ENCODE measurements around the gene PRKN. TPM values are rescaled to one million over a fixed set of nuclear protein-coding genes. Genes with fewer than 3 reads are reported as not detected.

The PRKN gene
- total and polyA plus RNA-seq, 2 donors (not counting 3 experiments of a cell fraction or from before 2014, with no cell fraction given) = 0.06 TPM; not detected in 1

GRCh38 chr6:162150295-162150694 lies 577.3 kb downstream of the PRKN start:
- no peaks in the 10 kb centered on the region for H3K36me3 ChIP-seq (ENCODE audit: control insufficient read depth in 2 of 2, extremely low read depth in 1 of 2, insufficient read depth in 2 of 2, low read length in 2 of 2)
- no peaks in the 10 kb centered on the region for H3K9me1 ChIP-seq (replicated peaks; ENCODE audit: control insufficient read depth, extremely low read depth, insufficient read depth, low read length)
- TF ChIP-seq POLR2A (IDR thresholded peaks at IDR 0.05; ENCODE audit: low read depth, low read length) (no peak), POLR2AphosphoS5 (IDR thresholded peaks at IDR 0.05; ENCODE audit: insufficient read depth, low read depth, low read length) (no peak), MAX (IDR thresholded peaks at IDR 0.05; ENCODE audit: insufficient read depth, insufficient read length) (no peak), FOS (IDR thresholded peaks at IDR 0.05; ENCODE audit: borderline replicate concordance, insufficient read depth, low read length) (no peak)
- intact Hi-C loops (cut with micrococcal nuclease) = no loop called here
- H3K79me2 ChIP-seq (ENCODE audit: control insufficient read depth, insufficient read depth, low read length) = no peaks in the 10 kb centered on the region
- H3K27me3 ChIP-seq (ENCODE audit: control insufficient read depth in 2 of 2, insufficient read depth in 2 of 2, low read length in 2 of 2) = no peaks in the 10 kb centered on the region
- no peak overlapping the region for H3K4me3 ChIP-seq (replicated peaks in 1 of 3; ENCODE audit: insufficient read depth in 1 of 3, low read depth in 1 of 3, low read length in 3 of 3)
- H4K20me1 ChIP-seq (replicated peaks; ENCODE audit: control insufficient read depth, extremely low read depth, insufficient read depth, low read length) = no peaks in the 10 kb centered on the region
- no peak overlapping the region for H3K9ac ChIP-seq (replicated peaks; ENCODE audit: extremely low read depth, insufficient read depth, low read length)
- ChIA-PET CTCF (no interaction called here), POLR2A (no interaction called here)
- no peak overlapping the region for H3K4me2 ChIP-seq (ENCODE audit: insufficient read depth, low read length)
- H3K9me3 ChIP-seq (replicated peaks; ENCODE audit: control insufficient read depth, insufficient read depth, low read length) = no peaks in the 10 kb centered on the region
- no peak overlapping the region for H3K27ac ChIP-seq (ENCODE audit: insufficient read depth, low read depth, low read length)
- no peak overlapping the region for H2AFZ ChIP-seq (ENCODE audit: low read depth, low read length)
- dilution Hi-C loops (cut with MboI; ENCODE audit: extremely low pct_ligation_motif_present, low sequenced_read_pairs) = no loop called here
- FAIRE-seq = no peak
- DNase-seq (ENCODE audit: low read depth, low spot score) = no peak
- no TSS peak for BruUV-seq (replicated peaks)
- no peaks in the 10 kb centered on the region for H3K4me1 ChIP-seq (ENCODE audit: control insufficient read depth, extremely low read depth, insufficient read depth, low read length)

GRCh38 chr6:162149786-162150185 lies 577.8 kb downstream of the PRKN start:
- Histone ChIP-seq H3K9ac (replicated peaks; ENCODE audit: extremely low read depth, insufficient read depth, low read length) (no peak overlapping the region), H3K4me2 (ENCODE audit: insufficient read depth, low read length) (no peak overlapping the region), H3K36me3 (ENCODE audit: control insufficient read depth in 2 of 2, extremely low read depth in 1 of 2, insufficient read depth in 2 of 2, low read length in 2 of 2) (no peaks in the 10 kb centered on the region), H3K4me1 (ENCODE audit: control insufficient read depth, extremely low read depth, insufficient read depth, low read length) (no peaks in the 10 kb centered on the region), H3K27ac (ENCODE audit: insufficient read depth, low read depth, low read length) (no peak overlapping the region), H3K9me3 (replicated peaks; ENCODE audit: control insufficient read depth, insufficient read depth, low read length) (no peaks in the 10 kb centered on the region), H3K9me1 (replicated peaks; ENCODE audit: control insufficient read depth, extremely low read depth, insufficient read depth, low read length) (no peaks in the 10 kb centered on the region), H3K27me3 (ENCODE audit: control insufficient read depth in 2 of 2, insufficient read depth in 2 of 2, low read length in 2 of 2) (no peaks in the 10 kb centered on the region), H2AFZ (ENCODE audit: low read depth, low read length) (no peak overlapping the region), H4K20me1 (replicated peaks; ENCODE audit: control insufficient read depth, extremely low read depth, insufficient read depth, low read length) (no peaks in the 10 kb centered on the region), H3K79me2 (ENCODE audit: control insufficient read depth, insufficient read depth, low read length) (no peaks in the 10 kb centered on the region), H3K4me3 (replicated peaks in 1 of 3; ENCODE audit: insufficient read depth in 1 of 3, low read depth in 1 of 3, low read length in 3 of 3) (no peak overlapping the region)
- dilution Hi-C loops (cut with MboI; ENCODE audit: extremely low pct_ligation_motif_present, low sequenced_read_pairs) = no loop called here
- TF ChIP-seq, protein P1, sequence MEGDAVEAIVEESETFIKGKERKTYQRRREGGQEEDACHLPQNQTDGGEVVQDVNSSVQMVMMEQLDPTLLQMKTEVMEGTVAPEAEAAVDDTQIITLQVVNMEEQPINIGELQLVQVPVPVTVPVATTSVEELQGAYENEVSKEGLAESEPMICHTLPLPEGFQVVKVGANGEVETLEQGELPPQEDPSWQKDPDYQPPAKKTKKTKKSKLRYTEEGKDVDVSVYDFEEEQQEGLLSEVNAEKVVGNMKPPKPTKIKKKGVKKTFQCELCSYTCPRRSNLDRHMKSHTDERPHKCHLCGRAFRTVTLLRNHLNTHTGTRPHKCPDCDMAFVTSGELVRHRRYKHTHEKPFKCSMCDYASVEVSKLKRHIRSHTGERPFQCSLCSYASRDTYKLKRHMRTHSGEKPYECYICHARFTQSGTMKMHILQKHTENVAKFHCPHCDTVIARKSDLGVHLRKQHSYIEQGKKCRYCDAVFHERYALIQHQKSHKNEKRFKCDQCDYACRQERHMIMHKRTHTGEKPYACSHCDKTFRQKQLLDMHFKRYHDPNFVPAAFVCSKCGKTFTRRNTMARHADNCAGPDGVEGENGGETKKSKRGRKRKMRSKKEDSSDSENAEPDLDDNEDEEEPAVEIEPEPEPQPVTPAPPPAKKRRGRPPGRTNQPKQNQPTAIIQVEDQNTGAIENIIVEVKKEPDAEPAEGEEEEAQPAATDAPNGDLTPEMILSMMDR (IDR thresholded peaks at IDR 0.05; ENCODE audit: extremely low read depth in 1 of 2, insufficient read depth in 1 of 2, low read depth in 1 of 2, low read length in 2 of 2) = no peak
- TF ChIP-seq FOS (IDR thresholded peaks at IDR 0.05; ENCODE audit: borderline replicate concordance, insufficient read depth, low read length) (no peak), EZH2 (IDR thresholded peaks at IDR 0.05; ENCODE audit: borderline replicate concordance, low read depth, low read length, severe bottlenecking) (no peak), GATA2 (IDR thresholded peaks at IDR 0.05; ENCODE audit: insufficient read depth, insufficient read length, low read depth, low read length) (no peak), JUN (IDR thresholded peaks at IDR 0.05; ENCODE audit: borderline replicate concordance, insufficient read depth, insufficient read length, low read depth) (no peak), MYC (IDR thresholded peaks at IDR 0.05; ENCODE audit: low read depth, low read length) (no peak), MAX (IDR thresholded peaks at IDR 0.05; ENCODE audit: insufficient read depth, insufficient read length) (no peak), POLR2AphosphoS5 (IDR thresholded peaks at IDR 0.05; ENCODE audit: insufficient read depth, low read depth, low read length) (no peak), POLR2A (IDR thresholded peaks at IDR 0.05; ENCODE audit: low read depth, low read length) (no peak)
- no TSS peak for BruUV-seq (replicated peaks)
- DNase-seq (ENCODE audit: low read depth, low spot score) (no peak), FAIRE-seq (no peak)
- ChIA-PET CTCF (no interaction called here), POLR2A (no interaction called here)
- intact Hi-C loops (cut with micrococcal nuclease) = no loop called here

Data from endothelial cell of umbilical vein (primary cell).